Daoy (cell line): ENCODE measurements around the gene ATAD3B. TPM values are rescaled to one million over a fixed set of nuclear protein-coding genes. Genes with fewer than 3 reads are reported as not detected.
"Not testable (repeated sequence)": the region's sequence is repeated elsewhere in the genome, so short reads cannot be mapped to it uniquely, and the experiment has no call there.

Experiments used
- DNase-seq: peaks from one replicate; pipeline ENCODE4 v3.0.0-alpha.2; 2015; ENCODE audit warnings: low read depth
- total RNA-seq: library from RNA; depleted of rRNA; stranded (reverse); fragments of >200 nt; shearing (Covaris generic); gene quantifications from 2 replicates; pipeline ENCODE4 v1.2.3, GENCODE V29; 2014; rRNA removed

The ATAD3B gene, protein sequence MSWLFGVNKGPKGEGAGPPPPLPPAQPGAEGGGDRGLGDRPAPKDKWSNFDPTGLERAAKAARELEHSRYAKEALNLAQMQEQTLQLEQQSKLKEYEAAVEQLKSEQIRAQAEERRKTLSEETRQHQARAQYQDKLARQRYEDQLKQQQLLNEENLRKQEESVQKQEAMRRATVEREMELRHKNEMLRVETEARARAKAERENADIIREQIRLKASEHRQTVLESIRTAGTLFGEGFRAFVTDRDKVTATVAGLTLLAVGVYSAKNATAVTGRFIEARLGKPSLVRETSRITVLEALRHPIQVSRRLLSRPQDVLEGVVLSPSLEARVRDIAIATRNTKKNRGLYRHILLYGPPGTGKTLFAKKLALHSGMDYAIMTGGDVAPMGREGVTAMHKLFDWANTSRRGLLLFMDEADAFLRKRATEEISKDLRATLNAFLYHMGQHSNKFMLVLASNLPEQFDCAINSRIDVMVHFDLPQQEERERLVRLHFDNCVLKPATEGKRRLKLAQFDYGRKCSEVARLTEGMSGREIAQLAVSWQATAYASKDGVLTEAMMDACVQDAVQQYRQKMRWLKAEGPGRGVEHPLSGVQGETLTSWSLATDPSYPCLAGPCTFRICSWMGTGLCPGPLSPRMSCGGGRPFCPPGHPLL
- total RNA-seq, result 46.8 and 47.5 TPM in 2 replicates

DNA sequence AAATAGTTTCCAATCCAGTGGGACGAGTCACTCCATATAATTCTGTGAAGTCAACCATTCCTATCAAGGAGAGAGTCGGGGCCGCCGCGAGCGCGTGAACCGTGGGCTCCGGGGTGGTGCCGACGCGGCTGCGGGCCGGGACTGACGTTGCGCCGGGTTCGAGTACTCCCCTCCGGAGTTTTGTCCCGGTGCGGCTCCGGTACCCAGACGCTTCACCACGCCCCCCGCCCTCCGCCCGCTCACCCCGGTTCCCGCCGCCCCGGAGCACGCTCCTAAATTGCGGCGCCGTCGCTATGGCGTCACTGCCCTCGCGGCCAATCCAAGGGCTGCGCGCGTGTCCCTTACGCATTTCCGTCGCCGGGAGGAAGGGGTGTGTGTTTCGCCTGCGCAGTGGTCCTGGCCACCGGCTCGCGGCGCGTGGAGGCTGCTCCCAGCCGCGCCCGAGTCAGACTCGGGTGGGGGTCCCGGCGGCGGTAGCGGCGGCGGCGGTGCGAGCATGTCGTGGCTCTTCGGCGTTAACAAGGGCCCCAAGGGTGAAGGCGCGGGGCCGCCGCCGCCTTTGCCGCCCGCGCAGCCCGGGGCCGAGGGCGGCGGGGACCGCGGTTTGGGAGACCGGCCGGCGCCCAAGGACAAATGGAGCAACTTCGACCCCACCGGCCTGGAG lies at the start of gene ATAD3B:
TSS of gene ATAD3B (plus strand) at position 377 of the 664 bp plus-strand sequence. CDS start at position 497, 120 bp downstream.
- peak; percentile 98 for DNase-seq

DNA sequence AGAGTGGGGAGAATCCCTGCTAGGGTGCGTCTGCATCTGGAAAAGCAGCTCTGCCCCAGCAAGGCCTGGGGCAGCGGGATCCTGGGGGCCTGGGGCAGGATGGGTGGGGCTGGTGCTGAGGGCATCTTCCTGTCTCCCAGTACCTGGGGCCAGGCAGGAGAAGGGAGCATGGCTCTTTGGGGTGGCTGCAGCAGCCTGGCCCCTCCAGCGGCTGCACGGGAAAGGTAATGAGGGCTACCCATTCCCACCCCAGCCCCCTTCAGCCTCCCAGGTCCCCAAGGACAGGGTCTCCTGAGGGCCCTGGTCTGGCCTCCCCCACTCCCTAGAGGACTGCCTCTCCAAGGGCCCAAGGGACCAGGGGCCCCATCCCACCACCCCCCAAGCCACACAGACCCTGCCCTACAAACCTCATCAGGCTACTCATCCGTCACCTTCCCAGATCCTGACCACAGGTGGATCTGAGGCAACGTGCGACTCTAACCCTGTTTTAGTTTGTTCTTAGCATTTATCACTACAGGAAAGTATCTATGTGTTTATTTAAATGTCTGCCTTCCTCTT lies 49.6 kb upstream of the ATAD3B start:
- peak; percentile 2 for DNase-seq

DNA sequence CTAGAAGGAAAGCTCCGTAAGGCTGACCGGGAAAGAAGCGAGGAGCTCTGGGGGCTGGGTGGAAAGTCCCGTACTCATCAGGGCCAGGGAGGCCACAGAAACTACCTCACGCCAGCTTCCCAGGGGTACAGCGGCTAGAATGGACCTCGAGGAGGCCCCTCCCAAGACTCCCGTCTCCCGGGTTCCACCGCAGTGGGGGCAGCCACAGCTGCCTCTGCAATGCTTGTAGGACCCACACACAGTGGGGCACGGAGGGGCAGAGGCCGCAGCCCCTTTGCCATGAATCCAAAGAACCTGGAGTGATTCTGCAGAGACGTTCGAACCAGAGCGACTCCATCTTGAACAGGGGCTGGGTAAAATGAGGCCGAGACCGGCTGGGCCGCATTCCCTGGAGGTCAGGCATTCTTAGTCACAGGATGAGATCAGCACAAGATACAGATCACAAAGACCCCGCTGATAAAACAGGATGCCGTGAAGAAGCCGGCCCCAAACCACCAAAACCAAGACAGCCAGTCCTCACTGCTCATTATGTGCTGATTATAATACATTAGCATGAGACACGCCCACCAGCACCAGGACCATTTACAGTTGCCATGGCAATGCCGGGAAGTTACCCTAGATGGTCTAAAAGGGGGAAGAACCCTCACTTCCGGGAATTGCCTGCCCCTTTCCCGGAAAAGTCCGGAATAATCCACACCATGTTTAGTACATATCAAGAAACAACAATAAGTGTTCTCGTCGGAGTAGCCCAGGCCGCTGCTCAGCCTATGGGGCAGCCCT lies 48.9 kb upstream of the ATAD3B start:
- peak; percentile 79 for DNase-seq

DNA sequence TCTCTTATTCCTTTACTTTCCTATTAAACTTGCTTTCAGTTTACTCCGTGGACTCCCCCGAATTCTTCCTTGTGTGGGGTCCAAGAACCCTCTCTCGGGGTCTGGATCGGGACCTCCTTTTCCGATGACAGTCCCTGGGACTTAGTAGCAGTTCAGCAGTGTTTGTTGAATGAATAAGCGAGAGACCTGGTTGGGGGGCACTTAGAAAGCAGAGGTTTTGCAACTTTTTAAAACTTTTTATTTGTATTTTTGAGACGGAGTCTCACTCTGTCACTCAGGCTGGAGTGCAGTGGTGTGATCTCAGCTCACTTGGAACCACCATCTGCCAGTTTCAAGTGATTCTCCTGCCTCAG lies 48.3 kb upstream of the ATAD3B start:
- DNase-seq, result no peak

DNA sequence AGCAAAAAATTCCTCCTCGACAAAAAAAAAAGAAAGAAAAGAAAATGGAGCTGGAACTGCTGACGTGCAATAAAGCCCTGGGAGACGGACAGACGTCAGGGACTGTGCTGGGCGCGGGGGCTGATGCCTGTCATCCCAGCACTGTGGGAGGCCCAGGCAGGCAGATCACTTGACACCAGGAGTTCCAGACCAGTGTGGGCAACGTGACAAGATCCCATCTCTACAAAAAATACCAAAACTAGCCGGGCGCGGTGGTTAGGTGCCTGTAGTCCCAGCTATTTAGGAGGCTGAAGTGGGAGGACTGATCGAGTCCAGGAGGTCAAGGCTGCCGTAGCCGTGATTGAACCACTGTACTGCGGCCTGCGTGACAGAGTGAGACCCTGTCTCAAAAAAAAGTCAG lies 46.9 kb upstream of the ATAD3B start:
- no peak for DNase-seq

DNA sequence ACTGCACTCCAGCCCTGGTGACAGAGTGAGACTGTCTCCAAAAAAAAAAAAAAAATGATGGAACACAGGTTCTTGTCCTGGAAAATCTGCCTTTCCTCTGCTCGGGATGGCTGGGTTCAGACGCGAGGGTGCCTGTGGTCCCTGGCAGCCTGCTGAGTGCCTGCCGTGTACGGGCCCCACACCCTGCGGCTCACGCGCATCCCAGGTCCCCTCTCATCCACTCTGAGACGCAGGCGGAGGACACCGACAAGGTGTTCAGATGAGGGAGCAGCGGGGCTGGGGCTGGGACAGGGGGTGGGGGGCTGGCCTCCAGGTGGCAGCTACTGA lies 46.2 kb upstream of the ATAD3B start:
- DNase-seq, result no peak

DNA sequence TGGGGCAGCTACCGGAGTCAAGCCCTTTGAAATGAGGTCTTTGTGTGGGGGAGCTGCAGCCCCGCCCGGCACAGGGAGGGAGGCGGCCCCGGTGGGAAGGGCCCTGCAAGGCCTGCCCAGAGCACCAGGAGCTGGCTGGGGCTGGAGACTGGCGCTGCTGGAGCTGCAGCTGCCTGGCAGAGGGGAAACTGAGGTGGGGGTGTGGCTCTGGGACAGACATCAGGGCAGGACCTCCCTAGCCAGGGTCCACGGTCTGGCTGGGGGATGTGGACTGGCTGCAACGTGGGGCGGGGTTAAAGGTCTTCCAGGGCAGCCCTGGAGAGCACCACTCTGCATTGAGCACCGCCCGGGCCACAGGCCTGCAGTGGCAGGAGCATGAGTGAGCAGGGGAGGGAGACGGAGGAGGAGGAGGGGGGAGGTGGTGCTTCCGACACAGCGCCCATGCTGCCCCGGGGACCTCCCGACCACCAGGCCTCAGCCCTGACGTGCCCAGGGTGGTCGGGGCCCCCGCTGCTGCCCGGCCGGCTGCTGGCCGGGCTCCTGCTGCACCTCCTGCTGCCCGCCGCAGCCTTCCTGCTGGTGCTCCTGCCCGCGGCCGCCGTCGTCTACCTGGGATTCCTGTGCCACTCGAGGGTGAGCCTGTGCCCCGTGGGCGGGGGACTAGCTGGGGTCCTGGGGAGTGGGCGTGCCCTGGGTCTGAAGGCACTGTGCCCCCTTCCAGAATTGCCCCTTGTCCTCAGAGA lies 45.6 kb upstream of the ATAD3B start:
- no peak for DNase-seq

DNA sequence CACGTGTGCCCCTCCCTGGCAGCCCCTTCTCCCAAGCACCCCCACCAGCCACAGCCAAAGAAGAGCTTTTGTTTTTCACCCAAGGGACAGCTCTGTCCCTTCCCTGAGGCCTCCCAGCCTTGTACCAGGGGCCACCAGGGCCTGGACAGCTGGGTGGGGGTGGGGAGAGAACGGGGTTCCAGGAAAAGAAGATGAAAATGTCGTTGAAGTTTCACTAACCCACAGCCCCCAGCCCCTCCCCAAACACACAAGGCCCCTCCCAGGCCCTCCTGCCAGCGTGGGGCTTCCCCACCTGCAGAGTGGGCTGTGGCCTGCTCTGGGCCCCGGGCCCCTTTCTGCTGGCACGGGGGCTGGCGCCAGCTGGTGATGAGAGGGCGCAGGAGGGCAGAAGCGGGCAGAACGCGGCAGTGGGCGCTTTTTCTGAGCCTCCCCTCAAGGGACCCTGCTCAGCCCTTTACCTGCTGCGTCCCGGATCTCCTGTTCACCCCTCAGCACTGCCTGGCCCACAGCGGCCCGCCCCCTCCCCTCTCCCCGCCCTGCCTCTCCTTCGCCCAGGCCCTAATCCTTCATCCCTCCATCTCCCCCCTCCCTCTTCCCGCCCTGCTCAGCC lies 45.0 kb upstream of the ATAD3B start:
- no peak for DNase-seq

DNA sequence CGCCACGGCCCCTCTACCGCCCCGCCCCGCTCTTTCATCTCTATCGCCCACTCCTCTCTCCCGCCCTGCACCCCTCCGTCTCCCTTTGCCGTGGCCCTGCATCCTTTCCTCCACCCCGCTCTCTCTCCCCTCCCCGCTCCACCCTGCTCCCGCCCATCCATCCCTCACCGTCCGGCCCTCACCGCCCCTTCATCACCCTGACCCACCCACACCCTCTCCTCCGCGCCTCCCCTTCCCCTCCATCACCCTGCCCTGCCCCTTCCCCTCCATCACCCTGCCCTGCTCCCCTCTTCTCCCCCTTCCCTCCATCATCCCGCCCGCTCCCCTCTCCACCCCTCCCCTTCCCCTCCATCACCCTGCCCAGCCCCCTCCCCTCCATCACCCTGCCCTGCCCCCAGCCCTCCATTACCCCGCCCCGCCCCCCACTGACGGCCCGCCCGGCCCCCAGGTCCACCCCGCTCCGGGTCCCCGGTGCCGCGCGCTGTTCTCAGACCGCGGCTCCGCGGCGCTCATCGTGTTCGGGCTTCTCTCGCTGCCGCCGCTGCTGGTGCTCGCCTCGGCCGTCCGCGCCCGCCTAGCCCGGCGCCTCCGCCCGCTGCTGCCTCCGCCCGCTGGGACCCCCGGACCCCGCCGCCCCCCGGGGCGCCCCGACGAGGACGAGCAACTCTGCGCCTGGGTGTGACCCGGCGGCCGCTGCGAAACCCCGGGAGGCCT lies 44.3 kb upstream of the ATAD3B start:
- DNase-seq, result no peak

DNA sequence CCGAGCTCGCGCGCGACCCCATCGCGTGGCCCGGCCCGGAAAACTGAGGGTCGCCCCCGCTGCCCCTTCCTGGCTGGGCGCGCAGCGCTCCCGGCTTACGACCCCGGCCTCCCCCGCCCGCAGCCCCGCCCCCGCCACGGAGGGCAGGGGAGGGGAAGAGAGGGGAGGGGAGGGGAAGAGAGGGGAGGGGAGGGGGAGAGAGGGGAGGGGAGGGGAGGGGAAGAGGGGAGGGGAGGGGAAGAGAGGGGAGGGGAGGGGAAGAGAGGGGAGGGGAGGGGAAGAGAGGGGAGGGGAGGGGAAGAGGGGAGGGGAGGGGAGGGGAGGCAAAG lies 43.8 kb upstream of the ATAD3B start:
- no peak for DNase-seq

DNA sequence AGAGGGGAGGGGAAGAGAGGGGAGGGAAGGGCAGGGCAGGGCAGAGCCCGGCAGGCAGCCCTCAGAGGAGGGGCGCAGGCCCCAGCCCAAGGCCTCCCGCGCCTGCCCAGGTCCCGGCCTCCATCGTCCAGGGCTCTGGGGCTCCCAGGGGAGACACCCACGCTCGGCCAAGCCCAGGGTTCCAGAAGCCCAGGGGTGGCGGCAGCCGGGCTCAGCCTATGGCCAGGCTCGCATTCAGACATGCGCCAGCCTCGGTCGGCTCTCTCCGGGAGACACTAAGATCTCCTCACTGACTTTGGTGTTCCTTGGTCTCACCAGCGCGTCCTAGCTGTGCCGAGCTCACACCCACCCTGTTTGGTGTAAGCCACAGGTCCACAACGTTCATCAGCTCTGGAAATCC lies 43.4 kb upstream of the ATAD3B start:
- DNase-seq, result no peak

DNA sequence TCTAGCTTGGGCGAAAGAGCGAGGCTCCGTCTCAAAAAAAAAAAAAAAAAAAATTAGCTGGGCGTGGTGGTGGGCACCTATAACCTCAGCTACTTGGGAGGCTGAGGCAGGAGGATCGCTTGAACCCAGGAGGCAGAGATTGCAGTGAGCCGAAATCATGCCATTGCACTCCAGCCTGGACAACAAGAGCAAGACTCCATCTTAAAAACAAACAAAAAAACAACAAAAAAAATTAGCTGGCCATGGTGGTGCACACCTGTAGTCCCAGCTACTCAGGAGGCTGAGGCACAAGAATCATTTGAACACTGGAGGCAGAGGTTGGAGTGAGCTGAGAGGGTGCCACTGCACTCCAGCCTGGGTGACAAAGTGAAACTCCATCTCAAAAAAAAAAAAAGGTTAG lies 42.6 kb upstream of the ATAD3B start:
- not testable (repeated sequence) for DNase-seq

DNA sequence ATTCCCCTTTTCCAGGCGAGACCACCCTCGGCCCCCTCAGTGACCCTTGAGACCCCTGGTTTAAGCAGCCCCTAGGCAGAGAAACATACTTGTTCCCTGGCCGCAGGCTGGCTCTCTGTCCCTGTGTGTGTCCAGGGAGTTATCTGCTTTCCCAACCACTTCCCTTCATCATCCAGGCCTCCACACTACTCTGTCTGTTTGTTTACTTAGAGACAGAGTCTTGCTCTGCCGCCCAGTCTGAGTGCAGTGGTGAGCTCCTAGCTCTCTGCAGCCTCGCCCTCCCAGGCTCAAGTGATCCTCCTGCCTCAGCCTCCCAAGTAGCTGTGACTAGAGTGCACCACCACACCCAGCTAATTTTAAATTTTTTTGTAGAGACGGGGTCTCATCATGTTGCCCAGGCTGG lies 41.9 kb upstream of the ATAD3B start:
- DNase-seq, result no peak

DNA sequence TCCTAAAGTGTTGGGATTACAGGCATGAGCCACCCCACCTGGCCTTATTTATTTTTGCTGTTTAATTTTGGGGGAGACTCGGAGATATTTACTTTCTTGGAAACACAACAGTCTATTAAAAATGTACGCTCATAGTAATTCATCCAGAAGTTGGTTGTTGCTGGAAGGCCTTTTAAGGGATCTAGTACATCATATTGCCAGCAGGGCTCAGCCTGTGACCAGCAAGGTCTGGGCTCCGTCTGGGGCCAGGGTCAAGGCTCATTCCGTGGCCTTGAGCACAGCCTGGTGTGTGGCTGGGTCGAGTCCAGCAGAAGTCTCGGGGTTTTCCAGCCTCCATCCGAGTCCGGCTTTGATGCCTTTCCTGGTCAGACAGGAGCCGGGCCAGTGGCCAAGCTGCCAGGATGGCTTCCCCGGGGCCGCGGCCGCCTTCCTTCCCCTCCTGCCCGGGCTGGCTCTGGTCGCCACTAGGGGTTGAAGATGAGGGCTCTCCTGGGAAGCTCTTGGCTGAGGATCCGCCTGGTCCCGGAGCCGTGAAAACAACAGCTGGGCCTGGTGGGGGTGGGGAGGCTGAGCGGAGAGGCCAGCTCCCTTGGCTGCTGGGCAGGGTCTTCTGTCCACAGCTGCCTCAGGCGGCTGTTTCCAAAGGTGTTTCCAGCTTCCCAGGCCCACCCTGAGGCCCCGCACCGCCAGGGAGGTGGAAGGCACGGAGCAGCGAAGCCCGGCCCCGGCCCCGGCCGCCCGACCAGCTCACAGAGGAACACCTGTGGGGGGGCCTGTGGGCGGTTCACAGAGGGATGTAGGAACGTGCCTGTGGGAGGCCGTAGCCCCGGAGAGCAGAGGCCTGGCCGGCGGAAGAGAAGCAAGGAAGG lies 41.2 kb upstream of the ATAD3B start:
- no peak for DNase-seq

DNA sequence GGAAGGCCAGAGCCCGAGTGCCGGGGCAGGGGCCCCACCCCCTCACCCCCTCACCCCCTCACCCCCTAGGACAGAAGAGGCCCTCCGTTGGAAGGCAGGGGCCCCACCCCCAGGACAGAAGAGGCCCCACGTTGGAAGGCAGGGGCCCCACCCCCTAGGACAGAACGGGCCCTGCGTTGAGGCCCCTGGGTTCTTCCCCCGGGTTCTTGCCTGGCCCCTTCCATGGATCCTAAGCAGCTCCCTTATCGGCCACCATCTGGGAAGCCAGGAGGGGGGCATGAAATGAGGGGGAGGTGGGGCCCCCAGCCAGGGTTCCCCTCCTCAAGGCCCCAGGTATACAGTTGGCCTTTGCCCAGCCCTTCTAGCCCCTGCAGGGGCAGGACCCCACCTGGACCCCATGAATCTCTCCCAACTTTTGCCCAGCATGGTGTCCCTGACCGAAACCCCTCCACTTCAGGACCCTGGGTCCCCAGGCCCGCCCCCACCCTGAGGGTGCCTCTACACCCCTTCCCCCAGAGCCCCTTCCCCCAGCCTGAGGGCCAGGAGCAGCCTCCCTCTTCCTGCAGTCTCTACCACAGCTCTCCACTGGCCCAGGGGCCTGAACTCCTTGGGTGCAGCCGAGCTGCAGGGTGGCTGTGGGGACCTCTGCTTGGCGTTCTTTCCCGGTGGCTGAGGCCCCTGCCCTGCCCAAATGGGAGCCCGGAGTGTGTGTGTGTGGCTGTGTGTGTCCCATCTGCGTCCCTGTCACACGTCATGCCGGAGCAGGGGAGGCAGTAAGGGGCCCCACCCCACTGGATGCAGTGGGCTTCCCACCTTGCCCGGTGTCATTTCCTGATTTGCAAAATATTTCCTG lies 40.3 kb upstream of the ATAD3B start:
- DNase-seq, result no peak

DNA sequence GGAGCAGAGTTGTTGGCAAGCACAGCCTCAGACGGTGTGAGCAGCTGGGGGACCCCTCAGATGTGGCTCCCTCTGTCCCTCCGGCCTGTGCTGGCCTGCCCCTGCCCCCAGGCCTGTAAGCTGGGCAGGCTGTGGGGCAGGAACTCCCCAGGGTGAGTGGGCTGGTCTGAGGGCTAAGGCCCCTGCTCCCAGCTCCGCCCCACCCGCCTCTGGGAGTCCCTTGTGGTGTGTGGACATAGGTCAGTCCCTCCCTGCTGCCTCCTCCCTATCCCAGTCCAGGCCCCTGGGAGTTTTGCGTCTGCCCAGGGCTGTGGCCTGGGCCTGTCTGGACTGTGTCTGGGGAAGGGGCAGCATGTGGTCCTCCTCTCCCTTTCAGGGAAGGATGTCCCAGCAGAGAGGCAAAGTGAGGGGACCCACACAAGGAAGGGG lies 39.7 kb upstream of the ATAD3B start:
- DNase-seq, result no peak

DNA sequence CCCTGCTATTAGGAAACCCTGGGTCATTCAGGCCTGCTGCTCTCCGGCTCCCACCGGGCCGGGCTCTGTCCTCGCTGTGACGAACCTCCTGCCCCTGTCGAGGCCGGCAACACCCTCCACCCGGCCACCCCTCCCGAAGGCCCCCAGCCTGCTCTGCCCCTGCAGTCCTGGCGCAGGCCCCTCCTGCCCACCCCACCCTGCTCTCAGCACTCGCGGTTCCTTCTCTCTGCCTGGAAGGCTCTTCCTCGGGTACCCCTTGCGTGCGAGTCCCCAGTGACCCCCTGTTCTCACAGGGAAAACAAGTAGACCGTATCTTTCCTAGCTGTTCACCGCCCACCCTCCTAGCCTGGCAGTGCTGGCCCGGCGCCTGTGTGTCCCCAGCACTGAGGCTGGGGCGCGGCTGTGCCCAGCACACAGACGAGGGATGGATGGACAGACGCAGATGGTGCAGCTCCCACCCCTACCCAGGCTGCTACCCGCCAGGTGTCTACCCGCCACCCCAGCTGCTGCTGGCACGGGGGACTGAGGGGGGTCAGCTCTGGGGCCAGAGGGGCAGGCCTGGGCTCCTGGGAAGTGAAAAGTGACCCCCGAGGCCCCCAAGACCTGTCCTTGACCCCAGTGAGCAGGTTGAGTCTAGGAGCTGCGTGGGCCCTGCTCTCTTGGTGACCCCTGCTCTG lies 39.2 kb upstream of the ATAD3B start:
- DNase-seq, result no peak
